ENCODE results near the gene PARD3. TPM values are rescaled to one million over a fixed set of nuclear protein-coding genes. Genes with fewer than 3 reads are reported as not detected.

PARD3 gene
- total RNA-seq, 2 donors from 2014 or later: 59.6 to 74.6 TPM

DNA sequence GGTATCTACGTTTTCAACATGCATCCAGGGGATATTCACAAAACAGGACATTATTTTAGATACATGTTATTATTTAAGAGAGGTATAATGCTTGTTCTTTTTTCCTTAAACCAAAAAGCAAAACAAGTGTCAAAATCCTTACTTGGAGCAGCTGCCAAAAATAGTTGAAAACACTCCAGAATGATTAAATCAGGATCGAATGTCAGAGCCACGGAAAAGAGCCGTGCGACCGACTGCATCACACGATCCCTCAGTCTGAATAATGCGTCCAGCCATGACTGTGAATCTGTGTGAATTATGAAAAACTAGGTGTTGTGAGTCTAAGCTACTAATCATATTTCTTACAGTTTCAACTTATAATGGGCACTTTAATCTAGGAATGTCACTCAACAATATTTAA lies 126.0 kb downstream of the PARD3 start:
- Histone ChIP-seq H3K9ac (ENCODE audit: extremely low read depth, low read length, poor library complexity, severe bottlenecking) (no peak overlapping the region), H3K27me3 (ENCODE audit: control insufficient read depth, insufficient read depth, low read length, poor library complexity, severe bottlenecking) (no peaks in the 10 kb centered on the region), H3K4me3 (ENCODE audit: low read length) (no peak overlapping the region), H3K4me1 (ENCODE audit: control insufficient read depth, insufficient read depth, low read length) (no peaks in the 10 kb centered on the region), H3K9me3 (ENCODE audit: control insufficient read depth, low read length) (no peaks in the 10 kb centered on the region), H3K27ac (ENCODE audit: low read depth, low read length) (no peak overlapping the region), H3K36me3 (ENCODE audit: control insufficient read depth, insufficient read depth, low read length) (peaks cover 8% of the 10 kb centered on the region)
- H3K9me3 Mint-ChIP-seq: peaks cover 8% of the 10 kb centered on the region
- peaks cover 22% of the 10 kb centered on the region for H3K36me3 Mint-ChIP-seq (ENCODE audit: low read depth)
- H3K4me3 Mint-ChIP-seq: no peak overlapping the region
- H3K27me3 Mint-ChIP-seq (ENCODE audit: insufficient read depth): no peaks in the 10 kb centered on the region
- no peak overlapping the region for H3K27ac Mint-ChIP-seq
- peaks cover 19% of the 10 kb centered on the region for H3K4me1 Mint-ChIP-seq
- TF ChIP-seq, protein P1, sequence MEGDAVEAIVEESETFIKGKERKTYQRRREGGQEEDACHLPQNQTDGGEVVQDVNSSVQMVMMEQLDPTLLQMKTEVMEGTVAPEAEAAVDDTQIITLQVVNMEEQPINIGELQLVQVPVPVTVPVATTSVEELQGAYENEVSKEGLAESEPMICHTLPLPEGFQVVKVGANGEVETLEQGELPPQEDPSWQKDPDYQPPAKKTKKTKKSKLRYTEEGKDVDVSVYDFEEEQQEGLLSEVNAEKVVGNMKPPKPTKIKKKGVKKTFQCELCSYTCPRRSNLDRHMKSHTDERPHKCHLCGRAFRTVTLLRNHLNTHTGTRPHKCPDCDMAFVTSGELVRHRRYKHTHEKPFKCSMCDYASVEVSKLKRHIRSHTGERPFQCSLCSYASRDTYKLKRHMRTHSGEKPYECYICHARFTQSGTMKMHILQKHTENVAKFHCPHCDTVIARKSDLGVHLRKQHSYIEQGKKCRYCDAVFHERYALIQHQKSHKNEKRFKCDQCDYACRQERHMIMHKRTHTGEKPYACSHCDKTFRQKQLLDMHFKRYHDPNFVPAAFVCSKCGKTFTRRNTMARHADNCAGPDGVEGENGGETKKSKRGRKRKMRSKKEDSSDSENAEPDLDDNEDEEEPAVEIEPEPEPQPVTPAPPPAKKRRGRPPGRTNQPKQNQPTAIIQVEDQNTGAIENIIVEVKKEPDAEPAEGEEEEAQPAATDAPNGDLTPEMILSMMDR (conservative IDR thresholded peaks at IDR 0.05): no peak
- 96 to 97% methylated on average over 6 to 7 of the region's 8 CpGs for WGBS, 2 experiments (ENCODE audit: insufficient coverage in 1 of 2, insufficient read length in 1 of 2)
- no peak for DNase-seq

DNA sequence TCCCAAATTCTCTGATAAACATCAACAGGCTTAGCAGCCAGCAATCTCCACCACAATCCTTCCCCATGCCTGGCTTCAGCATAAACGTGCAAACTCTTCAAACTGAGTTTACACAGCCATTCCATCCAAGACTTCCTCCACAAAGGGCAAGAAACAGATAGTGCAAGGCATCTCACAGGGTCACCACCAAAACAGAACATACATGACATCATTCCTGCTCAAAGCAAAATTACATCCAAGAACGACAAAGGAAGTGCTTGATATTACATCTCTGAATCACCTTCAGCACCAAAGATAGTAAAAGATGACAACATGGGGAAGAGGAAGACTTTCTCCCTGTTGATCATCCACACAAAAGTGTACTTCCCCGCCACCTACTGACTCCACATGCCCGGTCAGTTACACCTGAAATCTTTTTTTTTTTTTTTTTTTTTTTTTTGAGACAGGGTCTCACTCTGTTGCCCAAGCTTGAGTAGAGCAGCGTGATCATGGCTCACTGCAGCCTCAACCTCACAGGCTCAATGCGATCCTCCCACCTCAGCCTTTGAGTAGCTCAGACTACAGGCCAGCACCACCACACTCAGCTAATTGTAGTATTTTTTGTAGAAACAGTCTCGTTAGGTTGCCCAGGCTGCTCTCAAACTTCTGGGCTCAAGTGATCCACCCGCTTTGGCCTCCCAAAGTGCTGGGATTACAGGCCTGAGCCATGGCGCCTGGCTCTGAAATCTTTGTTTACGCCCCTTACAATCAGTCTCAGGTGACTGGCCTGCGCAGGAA lies 127.5 kb downstream of the PARD3 start:
- peak; percentile 39 for DNase-seq
- Histone ChIP-seq H3K36me3 (ENCODE audit: control insufficient read depth, insufficient read depth, low read length) (no peaks in the 10 kb centered on the region), H3K9ac (ENCODE audit: extremely low read depth, low read length, poor library complexity, severe bottlenecking) (no peak overlapping the region), H3K27ac (ENCODE audit: low read depth, low read length) (no peak overlapping the region), H3K27me3 (ENCODE audit: control insufficient read depth, insufficient read depth, low read length, poor library complexity, severe bottlenecking) (no peaks in the 10 kb centered on the region), H3K4me3 (ENCODE audit: low read length) (no peak overlapping the region), H3K9me3 (ENCODE audit: control insufficient read depth, low read length) (no peaks in the 10 kb centered on the region), H3K4me1 (ENCODE audit: control insufficient read depth, insufficient read depth, low read length) (no peaks in the 10 kb centered on the region)
- Mint-ChIP-seq H3K27me3 (ENCODE audit: insufficient read depth) (no peaks in the 10 kb centered on the region), H3K4me1 (peaks cover 27% of the 10 kb centered on the region), H3K27ac (peak overlapping the region; percentile 18), H3K4me3 (no peak overlapping the region), H3K9me3 (peaks cover 8% of the 10 kb centered on the region), H3K36me3 (ENCODE audit: low read depth) (peaks cover 12% of the 10 kb centered on the region)
- 93% methylated on average over 5 to 11 of the region's 11 CpGs for WGBS, 2 experiments (ENCODE audit: insufficient coverage in 1 of 2, insufficient read length in 1 of 2)
- TF ChIP-seq, protein P1 (conservative IDR thresholded peaks at IDR 0.05): no peak

DNA sequence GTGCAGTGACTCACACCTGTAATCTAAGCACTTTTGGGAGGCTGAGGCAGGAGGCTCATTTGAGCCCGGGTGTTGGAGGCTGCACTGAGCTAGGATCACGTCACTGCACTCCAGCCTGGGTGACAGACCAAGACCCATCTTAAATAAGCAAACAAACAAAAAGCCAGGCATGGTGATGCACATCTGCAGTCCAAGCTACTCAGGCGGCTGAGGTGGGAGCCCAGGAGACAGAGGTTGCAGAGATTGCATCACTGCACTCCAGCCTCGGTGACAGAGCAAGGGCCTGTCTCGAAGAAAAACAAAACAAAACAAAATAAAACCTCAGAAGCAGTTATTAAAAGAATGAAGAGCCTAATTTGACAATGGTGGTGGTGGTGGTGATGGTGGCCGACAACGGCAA lies 132.5 kb downstream of the PARD3 start:
- TF ChIP-seq, protein P1 (conservative IDR thresholded peaks at IDR 0.05): no peak
- Mint-ChIP-seq H3K4me1 (peaks cover 39% of the 10 kb centered on the region), H3K27ac (no peak overlapping the region), H3K9me3 (no peaks in the 10 kb centered on the region), H3K36me3 (ENCODE audit: low read depth) (no peaks in the 10 kb centered on the region), H3K27me3 (ENCODE audit: insufficient read depth) (no peaks in the 10 kb centered on the region), H3K4me3 (no peak overlapping the region)
- Histone ChIP-seq H3K9me3 (ENCODE audit: control insufficient read depth, low read length) (no peaks in the 10 kb centered on the region), H3K4me3 (ENCODE audit: low read length) (no peak overlapping the region), H3K27ac (ENCODE audit: low read depth, low read length) (no peak overlapping the region), H3K36me3 (ENCODE audit: control insufficient read depth, insufficient read depth, low read length) (no peaks in the 10 kb centered on the region), H3K27me3 (ENCODE audit: control insufficient read depth, insufficient read depth, low read length, poor library complexity, severe bottlenecking) (no peaks in the 10 kb centered on the region), H3K9ac (ENCODE audit: extremely low read depth, low read length, poor library complexity, severe bottlenecking) (no peak overlapping the region), H3K4me1 (ENCODE audit: control insufficient read depth, insufficient read depth, low read length) (no peaks in the 10 kb centered on the region)
- DNase-seq: no peak
- 96 to 100% methylated on average over 2 to 7 of the region's 7 CpGs for WGBS, 2 experiments (ENCODE audit: insufficient coverage in 1 of 2, insufficient read length in 1 of 2)

All from endodermal cell (in vitro differentiated cells).